GM12878 (cell line): ENCODE measurements around the gene RABL6. TPM values are rescaled to one million over a fixed set of nuclear protein-coding genes. Genes with fewer than 3 reads are reported as not detected.
A peak's percentile ranks its signal among the peaks of the same experiment; 100 is the strongest.

Experiments used
- ATAC-seq: fragments of 200-7000 bp; cut with Tn5 transposase; 3 replicates; pipeline ENCODE4 v1.9.1; 2020; ENCODE audit warnings: mild to moderate bottlenecking, moderate library complexity
- BruUV-seq: library from RNA; stranded (reverse); fragments of 400-500 nt; replicated peaks from 2 replicates; lab custom pipeline; 2021; lab: Mats Ljungman, UMichigan
- CTCF ChIA-PET: fragments of 300-600 bp; sonication (Branson Sonifier 250); formaldehyde crosslinking; extraction: SDS; loops from one replicate; lab custom pipeline; 2021; ENCODE audit warnings: inconsistent platforms; lab: Yijun Ruan, JAX
- POLR2A ChIA-PET: fragments of 350-600 bp; formaldehyde crosslinking; extraction: SDS; loops from one replicate; lab custom pipeline; 2021; ENCODE audit warnings: inconsistent platforms; lab: Charles Lee
- RAD21 ChIA-PET: fragments of 300-600 bp; sonication (Branson Sonifier 250); formaldehyde crosslinking; loops from one replicate; lab custom pipeline; 2023; ENCODE audit warnings: antibody characterized with exemption; ENCODE audit not compliant: unreplicated experiment; lab: Charles Lee
- SMC1A ChIA-PET: fragments of 300-600 bp; sonication (Branson Sonifier 250); formaldehyde crosslinking; loops from one replicate; lab custom pipeline; 2023; ENCODE audit not compliant: unreplicated experiment, uncharacterized antibody; lab: Charles Lee
- DNase-seq: peaks from one replicate; pipeline ENCODE4 v3.0.0-alpha.2; 2011; ENCODE audit warnings: low read depth, low spot score
- FAIRE-seq: peaks from 3 replicates; lab custom pipeline; 2011; peaks lifted over from hg19 to GRCh38; lab: Jason Lieb, UNC
- H2AFZ ChIP-seq: 2 replicates; pipeline ENCODE4 v1.6.0; 2011; ENCODE audit warnings: low read depth, low read length, control low read depth; ENCODE audit not compliant: control insufficient read depth
- H3K27ac ChIP-seq: 2 replicates; pipeline ENCODE4 v1.5.1; 2011; ENCODE audit warnings: control low read depth; ENCODE audit not compliant: control insufficient read depth, insufficient read depth
- H3K27me3 ChIP-seq, 2 experiments: replicated peaks in 1 of 2; 2 replicates each; pipeline versions ENCODE4 v1.6.0 to v1.6.1; 2011; ENCODE audit warnings: low read length in 1 of 2; ENCODE audit not compliant: control insufficient read depth in 2 of 2, insufficient read depth in 2 of 2
- H3K36me3 ChIP-seq, 2 experiments: 2 replicates each; pipeline ENCODE4 v1.5.1; 2011; ENCODE audit warnings: low read length in 1 of 2; ENCODE audit not compliant: control insufficient read depth in 2 of 2, insufficient read depth in 2 of 2
- H3K4me1 ChIP-seq: 2 replicates; pipeline ENCODE4 v1.6.1; 2011; ENCODE audit warnings: mild to moderate bottlenecking, low read length, moderate library complexity, mixed read lengths; ENCODE audit not compliant: control insufficient read depth, insufficient read depth
- H3K4me2 ChIP-seq: 2 replicates; pipeline ENCODE4 v1.6.0; 2011; ENCODE audit warnings: control low read depth; ENCODE audit not compliant: control insufficient read depth, insufficient read depth
- H3K4me3 ChIP-seq: fragments of 200-600 bp; sonication (generic); 2 replicates; pipeline ENCODE4 v1.5.1; 2016
- H3K79me2 ChIP-seq: 2 replicates; pipeline ENCODE4 v1.6.0; 2011; ENCODE audit warnings: low read length; ENCODE audit not compliant: control insufficient read depth, insufficient read depth
- H3K9ac ChIP-seq: 2 replicates; pipeline ENCODE4 v1.8.0; 2011; ENCODE audit warnings: low read length, control low read depth, mixed read lengths; ENCODE audit not compliant: control insufficient read depth, insufficient read depth
- H3K9me3 ChIP-seq: replicated peaks from 3 replicates; pipeline ENCODE4 v1.5.1; 2011; ENCODE audit warnings: mild to moderate bottlenecking, low read length; ENCODE audit not compliant: control insufficient read depth, insufficient read depth
- H4K20me1 ChIP-seq: 2 replicates; pipeline ENCODE4 v1.6.0; 2011; ENCODE audit not compliant: control insufficient read depth, insufficient read depth
- BACH1 ChIP-seq: fragments of 450-650 bp; IDR thresholded peaks from 2 replicates; pipeline ENCODE4 v1.6.1; 2017; ENCODE audit warnings: mild to moderate bottlenecking, borderline replicate concordance
- BHLHE40 ChIP-seq, 2 experiments: fragments of 450-650 bp in 1 of 2; IDR thresholded peaks; 2 replicates each; pipeline ENCODE4 v1.6.1; 2011 to 2017; ENCODE audit warnings: low read depth in 2 of 2, borderline replicate concordance in 1 of 2, improper control_type of control experiment in 1 of 2, low read length in 1 of 2, mild to moderate bottlenecking in 1 of 2
- CTCF ChIP-seq, 3 experiments: IDR thresholded peaks in 2 of 3; conservative IDR thresholded peaks in 1 of 3; 2 replicates each; pipeline ENCODE4 v1.5.1; 2011; ENCODE audit warnings: low read depth in 3 of 3, low read length in 3 of 3, mild to moderate bottlenecking in 3 of 3, control low read depth in 2 of 3, moderate library complexity in 2 of 3, inconsistent platforms in 1 of 3, mixed read lengths in 1 of 3; ENCODE audit not compliant: control insufficient read depth in 2 of 3, insufficient read depth in 1 of 3; ENCODE audit errors: extremely low read depth in 1 of 3
- ETV6 ChIP-seq, 2 experiments: fragments of 450-650 bp in 1 of 2; IDR thresholded peaks in 1 of 2; conservative IDR thresholded peaks in 1 of 2; 2 replicates each; pipeline ENCODE4 v1.6.1; 2014; ENCODE audit warnings: antibody characterized with exemption in 1 of 2, borderline replicate concordance in 1 of 2, low read depth in 1 of 2, mild to moderate bottlenecking in 1 of 2, moderate library complexity in 1 of 2
- RELB ChIP-seq: fragments of 450-650 bp; IDR thresholded peaks from 2 replicates; pipeline ENCODE4 v1.6.1; 2017; ENCODE audit warnings: low read depth, mild to moderate bottlenecking, moderate library complexity
- SRF ChIP-seq, 2 experiments: IDR thresholded peaks; 2 replicates each; pipeline ENCODE4 v1.6.1; 2011; ENCODE audit warnings: low read depth in 2 of 2, low read length in 2 of 2, mild to moderate bottlenecking in 1 of 2, moderate library complexity in 1 of 2
- STAT1 ChIP-seq: fragments of 450-650 bp; conservative IDR thresholded peaks from 2 replicates; pipeline ENCODE4 v1.6.1; 2014; ENCODE audit warnings: antibody characterized with exemption, mild to moderate bottlenecking
- WGBS: methylation state at CpG from one replicate; pipeline ENCODE4 v1.1.6; 2016; ENCODE audit warnings: low lambda C conversion rate; ENCODE audit not compliant: insufficient replicate concordance, insufficient coverage; ENCODE audit errors: missing lambda C conversion rate; 5-methylcytosine and 5-hydroxymethylcytosine counted together
- in situ Hi-C: fragments of 300-500 bp; cut with MboI; formaldehyde crosslinking; loops from 9 replicates; pipeline ENCODE4 v1.14.3; 2018; ENCODE audit warnings: mixed read lengths
- intact Hi-C: fragments of 100-400 bp; cut with micrococcal nuclease; formaldehyde crosslinking; loops from one replicate; pipeline ENCODE4 v1.14.2; 2022; ENCODE audit not compliant: unreplicated experiment
- polyA plus RNA-seq, 11 experiments: library from polyadenylated mRNA; depleted of rRNA in 4 of 11; unstranded in 6 of 11; stranded (reverse) in 5 of 11; fragments of >200 nt; fragmentation: Nextera tagmentation in 4 of 11; fragmentation: Illumina TruSeq in 1 of 11; extraction: Ambion mirVana in 4 of 11; extraction: Trizol in 1 of 11; gene quantifications; 1 replicate in 1 of 11; 2 replicates in 10 of 11; pipeline versions ENCODE4 v1.2.1 to v1.2.3, GENCODE V29; 2011 to 2016; ENCODE audit warnings: inconsistent platforms in 2 of 11, missing spikeins in 2 of 11, low read depth in 1 of 11
- total RNA-seq, 4 experiments: library from RNA; depleted of rRNA in 3 of 4; stranded (reverse); fragments of >200 nt in 3 of 4; fragmentation: Illumina TruSeq in 1 of 4; extraction: Trizol in 1 of 4; gene quantifications; 2 replicates each; pipeline versions ENCODE4 v1.2.1 to v1.2.3, GENCODE V29; 2013 to 2021
- TF ChIP-seq, protein P1 (sequence below): IDR thresholded peaks from 2 replicates; pipeline ENCODE4 v1.6.1; 2012; ENCODE audit warnings: low read depth, low read length, improper control_type of control experiment

Gene RABL6
- total and polyA plus RNA-seq, 10 of the 15 experiments (the other 5 are each of a cell fraction or from before 2014, with no cell fraction given): 1.4 to 134 (median 42.7) TPM

DNA sequence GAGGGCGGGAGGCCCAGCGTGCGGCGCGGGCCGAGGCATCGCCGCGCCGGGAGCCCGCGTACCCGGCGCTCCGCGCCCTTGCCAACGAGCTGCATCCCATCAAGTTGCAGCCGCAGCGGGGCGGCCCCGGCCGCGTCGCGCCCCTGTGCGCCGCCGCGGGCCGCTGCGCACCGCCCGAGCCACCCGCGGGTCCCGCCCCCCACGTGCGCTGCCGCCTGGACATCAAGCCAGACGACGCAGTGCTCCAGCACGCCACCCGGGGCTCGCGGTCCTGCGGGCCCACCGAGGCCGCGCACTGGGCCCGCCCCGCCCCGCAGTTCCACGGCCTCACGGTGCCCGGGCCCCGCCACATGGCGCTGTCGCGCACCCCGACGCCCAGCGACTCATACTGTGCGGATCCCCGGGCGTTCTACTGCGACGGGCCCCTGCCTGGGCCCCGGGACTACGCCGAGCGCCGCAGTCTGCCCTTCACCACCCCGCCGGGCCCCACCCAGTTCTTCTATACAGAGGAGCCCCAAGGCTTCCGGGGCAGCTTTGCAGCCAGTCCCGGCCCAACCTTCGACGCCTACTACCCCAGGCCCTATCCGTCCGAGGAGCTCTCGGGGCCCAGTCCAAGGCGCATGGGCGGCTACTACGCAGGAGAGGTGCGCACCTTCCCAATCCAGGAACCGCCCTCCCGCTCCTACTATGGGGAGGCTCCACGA, 37.2 kb downstream of the RABL6 start:
- Histone ChIP-seq H4K20me1 (no peaks in the 10 kb centered on the region; the same call in 1 of the 2 replicates), H3K4me2 (no peak overlapping the region), H3K27me3 (no peaks in the 10 kb centered on the region; a peak in 1 of 4 replicates), H3K4me3 (no peak overlapping the region), H3K27ac (no peak overlapping the region), H3K9ac (no peak overlapping the region), H3K4me1 (peaks cover 8% of the 10 kb centered on the region), H3K36me3 (no peaks in the 10 kb centered on the region), H2AFZ (no peak overlapping the region), H3K79me2 (peaks cover 7% of the 10 kb centered on the region; the same call in 1 of the 2 replicates), H3K9me3 (peaks cover 4% of the 10 kb centered on the region; the same call in 1 of the 3 replicates)
- POLR2A ChIA-PET: no interaction called here
- TF ChIP-seq BACH1: no peak
- no peak for TF ChIP-seq SRF (IDR thresholded peaks at IDR 0.05; ENCODE audit: low read depth in 2 of 2, low read length in 2 of 2)
- peak in 1 of 2 experiments; percentile 55; a peak in 1 of 4 replicates for TF ChIP-seq BHLHE40 (IDR thresholded peaks at IDR 0.05; ENCODE audit: borderline replicate concordance in 1 of 2, low read depth in 2 of 2, low read length in 1 of 2)
- TF ChIP-seq STAT1: no peak
- no peak for TF ChIP-seq CTCF (IDR thresholded peaks at IDR 0.05 in 2 of 3, conservative IDR thresholded peaks at IDR 0.05 in 1 of 3; ENCODE audit: control insufficient read depth in 2 of 3, extremely low read depth in 1 of 3, insufficient read depth in 1 of 3, low read depth in 3 of 3, low read length in 3 of 3)
- no peak for TF ChIP-seq ETV6 (conservative IDR thresholded peaks at IDR 0.05 in 1 of 2, IDR thresholded peaks at IDR 0.05 in 1 of 2; ENCODE audit: borderline replicate concordance in 1 of 2, low read depth in 1 of 2)
- TF ChIP-seq RELB: no peak
- TF ChIP-seq, protein P1, sequence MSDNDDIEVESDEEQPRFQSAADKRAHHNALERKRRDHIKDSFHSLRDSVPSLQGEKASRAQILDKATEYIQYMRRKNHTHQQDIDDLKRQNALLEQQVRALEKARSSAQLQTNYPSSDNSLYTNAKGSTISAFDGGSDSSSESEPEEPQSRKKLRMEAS: no peak
- WGBS: 47% methylated on average over 52 of the region's 88 CpGs
- no TSS peak for BruUV-seq
- DNase-seq (no peak), ATAC-seq (no peak), FAIRE-seq (no peak)
- RAD21 ChIA-PET: interaction anchor here (4.1 kb wide), 1 partner anchor 54 kb away, joined by 16 read pairs; no protein-coding TSS in a partner anchor
- SMC1A ChIA-PET: interaction anchor here (2.4 kb wide), 1 partner anchor 57 kb away, joined by 6 read pairs; no protein-coding TSS in a partner anchor
- in situ Hi-C loops (no loop called here), intact Hi-C loops (loop anchor here (5.0 kb wide), 2 partner anchors 37 to 192 kb away; no protein-coding TSS in a partner anchor)
- CTCF ChIA-PET: interaction anchor here (0.8 to 4.5 kb wide), 4 partner anchors 40 to 190 kb away, joined by 3 to 46 read pairs (median 20); partner anchors contain the start of genes CLIC3 and TRAF2
